ENCODE measurements around the gene RRBP1. TPM values are rescaled to one million over a fixed set of nuclear protein-coding genes. Genes with fewer than 3 reads are reported as not detected.

Gene RRBP1
- total and polyA plus RNA-seq, 2 experiments from 2014 or later = 193 to 242 TPM

DNA sequence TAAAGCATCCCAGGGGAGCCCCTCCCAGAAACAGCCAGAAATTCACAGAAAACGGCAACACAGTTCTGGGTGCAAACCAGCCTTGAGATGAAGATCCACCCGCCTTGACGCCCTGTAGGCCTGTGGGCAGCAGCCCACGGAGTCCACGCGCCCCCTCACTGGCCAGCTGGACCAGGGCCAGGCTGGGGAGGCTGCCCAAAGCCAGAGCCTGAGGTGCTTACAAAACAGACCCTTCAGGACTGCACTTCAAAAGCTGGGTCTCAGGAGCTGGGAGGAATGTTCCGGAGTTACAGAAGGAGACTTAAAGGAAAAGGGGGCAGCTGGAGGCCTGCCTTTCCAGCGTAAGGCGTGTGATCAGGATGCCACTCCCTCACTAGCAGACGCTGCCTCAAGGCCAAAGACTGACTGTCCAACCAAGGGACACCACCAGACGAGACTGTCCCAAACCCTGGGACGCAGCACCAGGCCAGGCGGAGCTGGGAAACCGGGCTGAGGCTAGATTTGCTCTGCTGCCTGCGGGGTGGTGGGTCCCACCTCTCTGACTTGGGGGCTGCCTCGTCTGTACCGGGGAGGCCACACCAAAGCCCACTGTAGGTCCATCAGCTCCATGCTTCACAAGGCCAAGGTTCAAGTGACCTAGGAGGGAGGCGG is 48.1 kb downstream of the RRBP1 start:
- Histone ChIP-seq H3K36me3 (replicated peaks; ENCODE audit: insufficient read depth, low read depth) (no peaks in the 10 kb centered on the region), H3K27ac (no peak overlapping the region)

DNA sequence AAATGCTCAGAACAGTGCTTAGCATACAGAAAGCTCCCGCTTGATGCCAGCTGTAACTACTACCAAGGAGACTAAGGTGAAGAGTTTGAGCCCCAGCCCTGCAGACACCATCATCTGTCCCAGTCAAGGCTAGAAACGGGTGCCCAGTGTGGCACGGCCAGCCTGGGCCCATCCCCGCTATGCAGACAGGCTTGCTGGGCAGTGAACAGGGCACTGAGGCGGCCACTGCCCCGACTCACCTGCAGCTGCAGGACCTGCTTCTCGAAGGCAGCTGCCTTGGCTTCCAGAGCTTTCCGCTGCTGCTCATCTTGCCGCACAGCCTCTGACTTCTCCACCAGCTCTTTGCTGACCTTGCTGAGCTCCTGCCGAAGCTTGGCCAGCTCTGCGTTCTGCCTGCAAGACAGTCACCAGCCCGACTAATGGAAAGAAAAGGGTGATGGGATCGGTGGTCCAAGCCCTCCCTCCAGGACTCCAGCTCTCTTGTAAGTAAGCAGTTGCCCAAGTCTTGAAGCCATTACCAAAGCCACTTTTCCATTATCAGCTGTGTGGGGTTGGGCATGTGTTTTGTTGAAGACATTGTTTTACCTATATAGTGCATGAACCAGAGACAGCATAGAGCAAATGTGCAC is 48.7 kb downstream of the RRBP1 start:
- H3K27ac ChIP-seq = no peak overlapping the region
- H3K4me3 ChIP-seq = no peak overlapping the region
- peaks cover 80% of the 10 kb centered on the region for H3K79me2 ChIP-seq
- H4K20me1 ChIP-seq (ENCODE audit: insufficient read depth, poor library complexity, severe bottlenecking) = peaks cover 71% of the 10 kb centered on the region
- 97% methylated on average over 13 of the region's 13 CpGs for WGBS (ENCODE audit: low lambda C conversion rate, missing lambda C conversion rate)
- TF ChIP-seq EZH2phosphoT487 (IDR thresholded peaks at IDR 0.05; ENCODE audit: low read depth, severe bottlenecking, unreplicated experiment) (no peak), CTCF (IDR thresholded peaks at IDR 0.05; ENCODE audit: poor library complexity) (no peak), EZH2 (IDR thresholded peaks at IDR 0.05; ENCODE audit: borderline replicate concordance) (no peak)
- no peaks in the 10 kb centered on the region for H3K9me3 ChIP-seq (ENCODE audit: low read depth)
- H3K27me3 ChIP-seq = no peaks in the 10 kb centered on the region
- H3K9me2 ChIP-seq (replicated peaks; ENCODE audit: insufficient read depth) = no peaks in the 10 kb centered on the region
- DNase-seq (ENCODE audit: low spot score) = no peak
- no peak overlapping the region for H3K4me2 ChIP-seq
- H3K4me1 ChIP-seq (ENCODE audit: insufficient read depth) = no peaks in the 10 kb centered on the region
- H3K36me3 ChIP-seq (replicated peaks; ENCODE audit: insufficient read depth, low read depth) = no peaks in the 10 kb centered on the region
- no peak overlapping the region for H2AFZ ChIP-seq

More for the DNA sequence above, 48.1 kb downstream of the RRBP1 start:
- 91% methylated on average over 18 of the region's 18 CpGs for WGBS (ENCODE audit: low lambda C conversion rate, missing lambda C conversion rate)
- Histone ChIP-seq H3K27me3 (no peaks in the 10 kb centered on the region), H2AFZ (no peak overlapping the region), H3K9me2 (replicated peaks; ENCODE audit: insufficient read depth) (no peaks in the 10 kb centered on the region), H3K79me2 (peaks cover 80% of the 10 kb centered on the region), H3K4me2 (no peak overlapping the region), H4K20me1 (ENCODE audit: insufficient read depth, poor library complexity, severe bottlenecking) (peaks cover 71% of the 10 kb centered on the region), H3K4me1 (ENCODE audit: insufficient read depth) (no peaks in the 10 kb centered on the region), H3K9me3 (ENCODE audit: low read depth) (no peaks in the 10 kb centered on the region), H3K4me3 (no peak overlapping the region)
- no peak for DNase-seq (ENCODE audit: low spot score)
- no peak for TF ChIP-seq EZH2phosphoT487 (IDR thresholded peaks at IDR 0.05; ENCODE audit: low read depth, severe bottlenecking, unreplicated experiment)
- TF ChIP-seq EZH2 (IDR thresholded peaks at IDR 0.05; ENCODE audit: borderline replicate concordance) = no peak
- no peak for TF ChIP-seq CTCF (IDR thresholded peaks at IDR 0.05; ENCODE audit: poor library complexity)

DNA sequence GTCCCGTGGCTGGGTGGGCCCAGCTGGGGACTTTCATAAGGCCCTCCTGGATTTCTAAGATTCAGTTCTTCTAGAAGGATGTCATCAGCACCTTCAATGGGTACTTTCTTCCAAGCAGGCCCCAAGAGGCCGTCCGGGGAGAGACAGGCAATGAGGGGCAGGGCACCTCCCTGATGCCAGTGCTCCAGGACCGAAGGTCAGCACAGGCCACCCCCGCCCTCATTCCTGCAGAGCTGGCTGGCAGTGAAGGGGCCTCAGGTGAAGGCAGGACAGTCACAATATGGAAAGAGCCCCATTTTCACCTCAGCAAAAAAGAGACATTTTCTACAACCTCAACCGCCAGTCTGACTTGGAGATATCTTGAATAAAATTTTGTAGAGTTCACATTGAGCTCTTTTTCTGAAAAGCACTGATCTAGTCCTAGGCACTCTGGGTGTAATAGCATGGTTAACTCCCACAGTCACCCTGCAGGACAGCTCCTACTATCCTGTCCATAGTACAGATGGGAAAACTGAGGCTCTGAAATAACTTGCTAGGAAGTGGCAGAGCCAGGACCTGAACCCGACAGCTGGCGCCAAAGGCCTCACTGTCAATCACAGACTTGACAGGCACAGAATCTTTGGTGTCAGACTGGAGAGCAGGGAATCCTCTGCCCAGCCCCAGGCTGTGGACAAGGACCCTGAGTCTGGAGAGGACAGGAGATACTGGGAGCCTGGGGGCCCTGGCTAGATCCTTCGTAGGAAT is 50.3 kb downstream of the RRBP1 start:
- DNase-seq (ENCODE audit: low spot score) = no peak
- Histone ChIP-seq H4K20me1 (ENCODE audit: insufficient read depth, poor library complexity, severe bottlenecking) (peaks cover 63% of the 10 kb centered on the region), H3K9me2 (replicated peaks; ENCODE audit: insufficient read depth) (no peaks in the 10 kb centered on the region), H3K4me3 (no peak overlapping the region), H3K36me3 (replicated peaks; ENCODE audit: insufficient read depth, low read depth) (no peaks in the 10 kb centered on the region), H3K4me1 (ENCODE audit: insufficient read depth) (no peaks in the 10 kb centered on the region), H3K4me2 (no peak overlapping the region), H3K9me3 (ENCODE audit: low read depth) (no peaks in the 10 kb centered on the region), H3K27ac (no peak overlapping the region), H3K79me2 (peaks cover 74% of the 10 kb centered on the region), H2AFZ (no peak overlapping the region), H3K27me3 (no peaks in the 10 kb centered on the region)
- WGBS (ENCODE audit: low lambda C conversion rate, missing lambda C conversion rate) = 91% methylated on average over 9 of the region's 9 CpGs
- TF ChIP-seq EZH2 (IDR thresholded peaks at IDR 0.05; ENCODE audit: borderline replicate concordance) = no peak
- TF ChIP-seq CTCF (IDR thresholded peaks at IDR 0.05; ENCODE audit: poor library complexity) = no peak
- TF ChIP-seq EZH2phosphoT487 (IDR thresholded peaks at IDR 0.05; ENCODE audit: low read depth, severe bottlenecking, unreplicated experiment) = no peak

All from hepatocyte (in vitro differentiated cells).